IMR-90 (cell line): ENCODE measurements around the gene GABBR1. TPM values are rescaled to one million over a fixed set of nuclear protein-coding genes. Genes with fewer than 3 reads are reported as not detected.
A peak's percentile ranks its signal among the peaks of the same experiment; 100 is the strongest.

Experiments
- ATAC-seq: fragments of 200-7000 bp; cut with Tn5 transposase; 2 replicates; pipeline ENCODE4 v1.9.1; 2020; ENCODE audit warnings: low read depth, mild to moderate bottlenecking, moderate library complexity
- BruUV-seq: library from RNA; stranded (reverse); fragments of 400-500 nt; replicated peaks from 2 replicates; lab custom pipeline; 2021; lab: Mats Ljungman, UMichigan
- CTCF ChIA-PET: fragments of 300-600 bp; formaldehyde crosslinking; extraction: SDS; loops from one replicate; lab custom pipeline; 2021; ENCODE audit warnings: antibody characterized with exemption; lab: Yijun Ruan, JAX
- POLR2A ChIA-PET: fragments of 300-600 bp; sonication (Branson Sonifier 250); formaldehyde crosslinking; loops from one replicate; lab custom pipeline; 2022; ENCODE audit warnings: antibody characterized with exemption; ENCODE audit not compliant: unreplicated experiment; lab: Charles Lee
- DNase-seq: peaks from one replicate; pipeline ENCODE4 v3.0.0; 2013
- H2AFZ ChIP-seq: replicated peaks from 2 replicates; pipeline ENCODE3; 2013; ENCODE audit warnings: low read length, mild to moderate bottlenecking; ENCODE audit not compliant: poor library complexity
- H2AK5ac ChIP-seq: 2 replicates; pipeline ENCODE4 v1.6.1; 2013; ENCODE audit warnings: low read depth, low read length, inconsistent platforms
- H2AK9ac ChIP-seq: replicated peaks from 2 replicates; pipeline ENCODE3; 2013; ENCODE audit warnings: mild to moderate bottlenecking, low read depth, low read length, moderate library complexity; ENCODE audit not compliant: poor library complexity
- H2BK120ac ChIP-seq: 2 replicates; pipeline ENCODE4 v1.6.1; 2013; ENCODE audit warnings: low read depth, low read length, inconsistent platforms
- H2BK15ac ChIP-seq: 3 replicates; pipeline ENCODE4 v1.6.1; 2013; ENCODE audit warnings: low read depth, low read length, inconsistent platforms
- H2BK20ac ChIP-seq: 2 replicates; pipeline ENCODE4 v1.6.1; 2013; ENCODE audit warnings: low read depth, mild to moderate bottlenecking, inconsistent platforms, low read length, moderate library complexity
- H2BK5ac ChIP-seq: 2 replicates; pipeline ENCODE4 v1.6.1; 2013; ENCODE audit warnings: mild to moderate bottlenecking, low read depth, low read length, inconsistent platforms; ENCODE audit not compliant: poor library complexity, severe bottlenecking
- H3K14ac ChIP-seq: replicated peaks from 2 replicates; pipeline ENCODE4 v1.6.1; 2013; ENCODE audit warnings: low read depth, low read length, inconsistent platforms
- H3K18ac ChIP-seq: 2 replicates; pipeline ENCODE4 v1.6.1; 2013; ENCODE audit warnings: low read depth, low read length, control low read depth
- H3K23ac ChIP-seq: 2 replicates; pipeline ENCODE4 v1.6.1; 2013; ENCODE audit warnings: low read depth, low read length, inconsistent platforms
- H3K27ac ChIP-seq: 2 replicates; pipeline ENCODE4 v1.5.1; 2013; ENCODE audit warnings: mild to moderate bottlenecking, control low read depth, low read length; ENCODE audit not compliant: insufficient read depth
- H3K27me3 ChIP-seq: 2 replicates; pipeline ENCODE4 v1.6.1; 2013; ENCODE audit warnings: low read length; ENCODE audit not compliant: control insufficient read depth, insufficient read depth
- H3K36me3 ChIP-seq: 2 replicates; pipeline ENCODE4 v1.6.1; 2013; ENCODE audit warnings: low read length, mixed read lengths; ENCODE audit not compliant: control insufficient read depth, insufficient read depth
- H3K4ac ChIP-seq: 2 replicates; pipeline ENCODE4 v1.6.1; 2013; ENCODE audit warnings: low read depth, low read length, inconsistent platforms
- H3K4me1 ChIP-seq: 2 replicates; pipeline ENCODE4 v1.6.1; 2013; ENCODE audit warnings: low read length, mixed read lengths; ENCODE audit not compliant: control insufficient read depth, insufficient read depth
- H3K4me2 ChIP-seq: 2 replicates; pipeline ENCODE4 v1.6.1; 2013; ENCODE audit warnings: low read depth, mild to moderate bottlenecking, control low read depth, low read length, moderate library complexity
- H3K4me3 ChIP-seq: 2 replicates; pipeline ENCODE4 v1.5.1; 2013; ENCODE audit warnings: low read depth, mild to moderate bottlenecking, control low read depth, low read length, moderate library complexity; ENCODE audit not compliant: insufficient read depth
- H3K56ac ChIP-seq: 2 replicates; pipeline ENCODE4 v1.6.1; 2013; ENCODE audit warnings: low read length, inconsistent platforms; ENCODE audit not compliant: insufficient read depth; ENCODE audit errors: extremely low read depth
- H3K79me1 ChIP-seq, 2 experiments: 2 replicates each; pipeline ENCODE4 v1.6.1; 2013; ENCODE audit warnings: low read length in 2 of 2, inconsistent platforms in 1 of 2, low read depth in 1 of 2
- H3K9ac ChIP-seq: 2 replicates; pipeline ENCODE4 v1.6.1; 2013; ENCODE audit warnings: low read depth, low read length, control low read depth
- H3K9me1 ChIP-seq: 2 replicates; pipeline ENCODE4 v1.6.1; 2013; ENCODE audit warnings: low read length, inconsistent platforms; ENCODE audit not compliant: insufficient read depth
- H3K9me3 ChIP-seq: 2 replicates; pipeline ENCODE4 v1.6.1; 2013; ENCODE audit warnings: low read length; ENCODE audit not compliant: control insufficient read depth, insufficient read depth
- H4K20me1 ChIP-seq: 2 replicates; pipeline ENCODE4 v1.6.1; 2013; ENCODE audit warnings: low read length, inconsistent platforms; ENCODE audit not compliant: insufficient read depth
- H4K5ac ChIP-seq: 2 replicates; pipeline ENCODE4 v1.6.1; 2013; ENCODE audit warnings: mild to moderate bottlenecking, low read depth, low read length, control low read depth
- H4K8ac ChIP-seq, 2 experiments: 2 replicates each; pipeline ENCODE4 v1.6.1; 2013; ENCODE audit warnings: low read depth in 2 of 2, low read length in 2 of 2, control low read depth in 1 of 2, inconsistent platforms in 1 of 2
- H4K91ac ChIP-seq: 2 replicates; pipeline ENCODE4 v1.6.1; 2013; ENCODE audit warnings: low read depth, low read length, inconsistent platforms; ENCODE audit not compliant: insufficient read depth
- FOS ChIP-seq: fragments of 150-350 bp; IDR thresholded peaks from 2 replicates; pipeline ENCODE4 v1.6.1; 2016; ENCODE audit warnings: low read depth, low read length
- MAFK ChIP-seq: IDR thresholded peaks from 2 replicates; pipeline ENCODE4 v1.6.1; 2012; ENCODE audit warnings: low read depth, low read length, improper control_type of control experiment
- MAZ ChIP-seq: IDR thresholded peaks from 2 replicates; pipeline ENCODE4 v1.6.1; 2012; ENCODE audit warnings: low read depth, mild to moderate bottlenecking, low read length, improper control_type of control experiment, moderate library complexity, borderline replicate concordance
- RAD21 ChIP-seq: IDR thresholded peaks from 2 replicates; pipeline ENCODE4 v1.6.1; 2012; ENCODE audit warnings: low read length, improper control_type of control experiment
- RFX5 ChIP-seq: IDR thresholded peaks from 2 replicates; pipeline ENCODE4 v1.8.0; 2012; ENCODE audit warnings: low read depth, mild to moderate bottlenecking, low read length, moderate library complexity
- WGBS, 2 experiments: methylation state at CpG; one replicate each; pipeline versions ENCODE4 v1.1.5 to v1.1.7; 2013; ENCODE audit warnings: missing lambda C conversion rate in 2 of 2; ENCODE audit not compliant: insufficient read length in 1 of 2; ENCODE audit errors: extremely low coverage in 2 of 2; 5-methylcytosine and 5-hydroxymethylcytosine counted together
- dilution Hi-C: fragments of 300-500 bp; cut with HindIII; formaldehyde crosslinking; loops from one replicate; pipeline ENCODE4 v1.14.3; 2018; ENCODE audit warnings: low sequenced_read_pairs; ENCODE audit not compliant: unreplicated experiment
- in situ Hi-C: fragments of 300-500 bp; cut with MboI; formaldehyde crosslinking; loops from 3 replicates; pipeline ENCODE4 v1.14.3; 2019; ENCODE audit warnings: low sequenced_read_pairs, inconsistent platforms, mixed read lengths
- intact Hi-C: fragments of 100-400 bp; cut with micrococcal nuclease; formaldehyde crosslinking; loops from 2 replicates; pipeline ENCODE4 v1.10.0; 2022
- polyA plus RNA-seq, 3 experiments: library from polyadenylated mRNA; depleted of rRNA; stranded (reverse); fragments of >200 nt; gene quantifications; 2 replicates each; pipeline ENCODE4 v1.2.3, GENCODE V29; 2012; ENCODE audit warnings: low replicate concordance in 1 of 3
- total RNA-seq: library from RNA; depleted of rRNA; stranded (reverse); fragments of >200 nt; gene quantifications from 2 replicates; pipeline ENCODE4 v1.2.3, GENCODE V29; 2012
- TF ChIP-seq, protein P1 (sequence below): conservative IDR thresholded peaks from 2 replicates; pipeline ENCODE4 v1.5.1; 2012; ENCODE audit warnings: mild to moderate bottlenecking, low read depth, low read length, improper control_type of control experiment
- TF ChIP-seq, protein P2 (sequence below): fragments of 150-350 bp; IDR thresholded peaks from 2 replicates; pipeline ENCODE4 v1.6.1; 2017; ENCODE audit warnings: mild to moderate bottlenecking, antibody characterized with exemption, low read length, low read depth

Gene GABBR1
- total and polyA plus RNA-seq, 2 of the 4 experiments (the other 2 are of a cell fraction): 5.9 to 31.5 TPM

DNA sequence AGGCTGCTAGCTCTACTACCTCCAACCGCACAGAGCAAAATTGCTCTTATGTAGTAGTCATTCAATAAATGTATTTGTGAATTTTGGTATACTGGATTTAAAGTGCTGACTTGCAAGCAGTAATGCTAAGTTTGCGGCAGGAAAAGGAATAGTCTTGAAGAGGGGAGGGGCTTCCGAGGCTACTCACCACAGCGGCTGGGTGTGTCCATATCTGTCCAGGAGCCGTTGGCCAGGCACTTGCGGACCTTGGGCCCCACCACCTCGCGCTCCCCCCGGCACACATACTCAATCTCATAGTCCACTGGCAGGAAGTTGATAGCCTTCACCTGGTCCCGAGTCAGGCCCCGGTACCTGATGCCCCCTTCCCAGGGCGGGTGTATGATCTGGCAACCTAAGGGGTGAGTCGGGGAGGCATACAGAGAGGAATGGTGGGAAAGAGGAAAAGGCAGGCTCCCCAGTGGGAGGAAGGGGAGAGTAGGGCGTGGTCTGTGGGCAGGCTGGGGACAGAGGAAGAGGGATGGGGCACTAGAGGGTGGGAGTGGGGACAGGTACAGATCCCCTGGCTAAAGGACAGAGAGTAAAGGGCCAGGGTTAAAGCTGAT is 1.7 kb downstream of the GABBR1 start:
- Histone ChIP-seq H2AFZ (peak overlapping the region; percentile 80), H3K18ac (no peak overlapping the region), H2BK5ac (no peak overlapping the region), H3K23ac (peak overlapping the region; percentile 98; the same call in 1 of the 2 replicates), H3K14ac (0 out of 2 replicates have a peak overlapping the region, but pooled peaks have one; percentile 48), H2AK5ac (peak overlapping the region; percentile 83), H3K36me3 (no peaks in the 10 kb centered on the region), H3K79me1 (peaks cover 16 to 44% of the 10 kb centered on the region in 2 experiments; a peak in 3 of 4 replicates), H3K4me1 (peaks cover 11% of the 10 kb centered on the region), H2AK9ac (peak overlapping the region; percentile 38), H3K4me3 (peak overlapping the region; percentile 20), H3K4me2 (peak overlapping the region; percentile 82), H2BK15ac (no peak overlapping the region), H3K9ac (peak overlapping the region; percentile 16; the same call in 1 of the 2 replicates), H3K9me1 (peaks cover 14% of the 10 kb centered on the region), H3K9me3 (no peaks in the 10 kb centered on the region), H3K4ac (peak overlapping the region; percentile 48), H3K27ac (no peak overlapping the region), H4K20me1 (peaks cover 4% of the 10 kb centered on the region), H3K56ac (no peak overlapping the region), H4K91ac (0 out of 2 replicates have a peak overlapping the region, but pooled peaks have one; percentile 0), H2BK120ac (0 out of 2 replicates have a peak overlapping the region, but pooled peaks have one; percentile 3), H4K5ac (no peak overlapping the region), H4K8ac (peak overlapping the region in 1 of 2 experiments; percentile 62; a peak in 1 of 4 replicates), H3K27me3 (no peaks in the 10 kb centered on the region), H2BK20ac (no peak overlapping the region)
- no TSS peak for BruUV-seq
- ATAC-seq (no peak), DNase-seq (peak; percentile 34)
- TF ChIP-seq, protein P1, sequence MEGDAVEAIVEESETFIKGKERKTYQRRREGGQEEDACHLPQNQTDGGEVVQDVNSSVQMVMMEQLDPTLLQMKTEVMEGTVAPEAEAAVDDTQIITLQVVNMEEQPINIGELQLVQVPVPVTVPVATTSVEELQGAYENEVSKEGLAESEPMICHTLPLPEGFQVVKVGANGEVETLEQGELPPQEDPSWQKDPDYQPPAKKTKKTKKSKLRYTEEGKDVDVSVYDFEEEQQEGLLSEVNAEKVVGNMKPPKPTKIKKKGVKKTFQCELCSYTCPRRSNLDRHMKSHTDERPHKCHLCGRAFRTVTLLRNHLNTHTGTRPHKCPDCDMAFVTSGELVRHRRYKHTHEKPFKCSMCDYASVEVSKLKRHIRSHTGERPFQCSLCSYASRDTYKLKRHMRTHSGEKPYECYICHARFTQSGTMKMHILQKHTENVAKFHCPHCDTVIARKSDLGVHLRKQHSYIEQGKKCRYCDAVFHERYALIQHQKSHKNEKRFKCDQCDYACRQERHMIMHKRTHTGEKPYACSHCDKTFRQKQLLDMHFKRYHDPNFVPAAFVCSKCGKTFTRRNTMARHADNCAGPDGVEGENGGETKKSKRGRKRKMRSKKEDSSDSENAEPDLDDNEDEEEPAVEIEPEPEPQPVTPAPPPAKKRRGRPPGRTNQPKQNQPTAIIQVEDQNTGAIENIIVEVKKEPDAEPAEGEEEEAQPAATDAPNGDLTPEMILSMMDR: no peak
- TF ChIP-seq MAFK (peak; percentile 17; the same call in 1 of the 2 replicates), RFX5 (no peak), RAD21 (no peak), FOS (no peak), MAZ (no peak)
- TF ChIP-seq, protein P2, sequence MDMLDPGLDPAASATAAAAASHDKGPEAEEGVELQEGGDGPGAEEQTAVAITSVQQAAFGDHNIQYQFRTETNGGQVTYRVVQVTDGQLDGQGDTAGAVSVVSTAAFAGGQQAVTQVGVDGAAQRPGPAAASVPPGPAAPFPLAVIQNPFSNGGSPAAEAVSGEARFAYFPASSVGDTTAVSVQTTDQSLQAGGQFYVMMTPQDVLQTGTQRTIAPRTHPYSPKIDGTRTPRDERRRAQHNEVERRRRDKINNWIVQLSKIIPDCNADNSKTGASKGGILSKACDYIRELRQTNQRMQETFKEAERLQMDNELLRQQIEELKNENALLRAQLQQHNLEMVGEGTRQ: no peak
- dilution Hi-C loops (no loop called here), intact Hi-C loops (loop anchor here (5.0 kb wide), 2 partner anchors 121 to 1404 kb away; partner anchors contain the start of gene ZSCAN9), in situ Hi-C loops (no loop called here)
- no CpG with 5 or more reads among the region's 14 CpGs for WGBS, 2 experiments
- ChIA-PET POLR2A (no interaction called here), CTCF (no interaction called here)
